AG04450 (cell line): ENCODE data around the gene ENTPD1. TPM values are rescaled to one million over a fixed set of nuclear protein-coding genes. Genes with fewer than 3 reads are reported as not detected.

Experiments
- CTCF ChIA-PET: fragments of 300-600, 350-600 bp; formaldehyde crosslinking; extraction: SDS; loops from one replicate; lab custom pipeline; 2022; ENCODE audit warnings: antibody characterized with exemption, inconsistent platforms; lab: Charles Lee
- POLR2A ChIA-PET: fragments of 350-600 bp; formaldehyde crosslinking; extraction: SDS; loops from one replicate; lab custom pipeline; 2021; ENCODE audit warnings: antibody characterized with exemption, inconsistent platforms; lab: Yijun Ruan, JAX
- DNase-seq: peaks from one replicate; pipeline ENCODE4 v3.0.0-alpha.2; 2011; ENCODE audit warnings: low read depth, low spot score
- H3K27ac ChIP-seq: one replicate; pipeline ENCODE4 v1.5.1; 2012; ENCODE audit warnings: low read depth, low read length, control low read depth
- H3K27me3 ChIP-seq: one replicate; pipeline ENCODE4 v1.6.0; 2012; ENCODE audit warnings: low read length; ENCODE audit not compliant: control insufficient read depth, insufficient read depth
- H3K4me3 ChIP-seq: 2 replicates; pipeline ENCODE4 v1.5.1; 2011; ENCODE audit warnings: mild to moderate bottlenecking, low read depth, low read length, control low read depth
- H3K9me3 ChIP-seq: 2 replicates; pipeline ENCODE4 v1.5.1; 2012; ENCODE audit warnings: low read length; ENCODE audit not compliant: control insufficient read depth, insufficient read depth
- polyA plus RNA-seq: library from polyadenylated mRNA; depleted of rRNA; stranded (reverse); fragments of >200 nt; gene quantifications from 2 replicates; pipeline ENCODE4 v1.2.3, GENCODE V29; 2011
- TF ChIP-seq, protein P1 (sequence below): IDR thresholded peaks from 2 replicates; pipeline ENCODE4 v1.5.1; 2011; ENCODE audit warnings: low read depth, low read length, control low read depth, inconsistent platforms

The ENTPD1 gene
- polyA plus RNA-seq, 1 experiment = 0.07 TPM

DNA sequence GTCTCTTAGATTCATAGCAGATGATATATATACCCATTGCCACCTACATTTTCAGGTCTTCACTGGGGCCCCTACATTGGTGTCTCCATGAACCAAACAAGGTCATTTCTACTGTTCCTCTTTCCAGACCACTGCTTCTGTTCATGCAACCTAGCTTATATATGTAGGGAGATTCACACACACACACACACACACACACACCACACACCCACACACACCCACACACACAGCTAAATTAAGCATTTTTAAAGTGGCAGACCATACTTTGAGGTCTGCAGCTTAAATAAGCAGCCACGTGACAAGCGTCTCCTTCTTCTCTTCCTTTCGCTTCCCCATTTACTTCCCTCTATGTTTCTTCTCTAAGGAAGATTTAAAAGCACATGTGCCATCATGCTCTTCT lies 81.8 kb downstream of the ENTPD1 start:
- DNase-seq = no peak
- no peak overlapping the region for H3K4me3 ChIP-seq
- H3K27me3 ChIP-seq = no peaks in the 10 kb centered on the region
- H3K27ac ChIP-seq = no peak overlapping the region
- H3K9me3 ChIP-seq = no peaks in the 10 kb centered on the region
- CTCF ChIA-PET = interaction anchor here (0.6 to 25.7 kb wide), 3 partner anchors 27 to 408 kb away, joined by 4 to 881 read pairs (median 22); partner anchors contain the start of gene TCTN3
- TF ChIP-seq, protein P1, sequence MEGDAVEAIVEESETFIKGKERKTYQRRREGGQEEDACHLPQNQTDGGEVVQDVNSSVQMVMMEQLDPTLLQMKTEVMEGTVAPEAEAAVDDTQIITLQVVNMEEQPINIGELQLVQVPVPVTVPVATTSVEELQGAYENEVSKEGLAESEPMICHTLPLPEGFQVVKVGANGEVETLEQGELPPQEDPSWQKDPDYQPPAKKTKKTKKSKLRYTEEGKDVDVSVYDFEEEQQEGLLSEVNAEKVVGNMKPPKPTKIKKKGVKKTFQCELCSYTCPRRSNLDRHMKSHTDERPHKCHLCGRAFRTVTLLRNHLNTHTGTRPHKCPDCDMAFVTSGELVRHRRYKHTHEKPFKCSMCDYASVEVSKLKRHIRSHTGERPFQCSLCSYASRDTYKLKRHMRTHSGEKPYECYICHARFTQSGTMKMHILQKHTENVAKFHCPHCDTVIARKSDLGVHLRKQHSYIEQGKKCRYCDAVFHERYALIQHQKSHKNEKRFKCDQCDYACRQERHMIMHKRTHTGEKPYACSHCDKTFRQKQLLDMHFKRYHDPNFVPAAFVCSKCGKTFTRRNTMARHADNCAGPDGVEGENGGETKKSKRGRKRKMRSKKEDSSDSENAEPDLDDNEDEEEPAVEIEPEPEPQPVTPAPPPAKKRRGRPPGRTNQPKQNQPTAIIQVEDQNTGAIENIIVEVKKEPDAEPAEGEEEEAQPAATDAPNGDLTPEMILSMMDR = no peak
- POLR2A ChIA-PET = interaction anchor here (0.8 kb wide), 1 partner anchor 144 kb away, joined by 3 read pairs; the partner anchor contains the start of gene TCTN3

DNA sequence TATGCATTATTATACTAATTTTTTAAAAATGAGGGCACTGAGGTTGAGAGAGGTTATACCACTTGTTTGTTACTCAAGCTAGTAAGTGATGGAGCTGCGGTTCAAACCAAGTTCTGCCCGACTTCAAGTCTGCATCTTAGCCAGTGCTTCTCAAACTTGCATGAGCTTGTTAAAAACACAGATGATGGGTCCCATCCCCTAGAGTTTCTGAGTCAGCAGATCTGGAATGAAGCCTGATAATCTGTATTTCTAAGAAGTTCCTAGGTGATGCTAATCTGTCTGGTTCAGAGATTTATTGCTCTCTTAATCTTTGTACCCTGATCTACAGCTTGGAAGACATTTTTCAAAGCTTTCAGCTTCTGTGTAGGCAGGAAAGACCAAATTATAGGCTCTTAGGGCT lies 84.2 kb downstream of the ENTPD1 start:
- TF ChIP-seq, protein P1 = no peak
- CTCF ChIA-PET = interaction anchor here (0.8 to 25.7 kb wide), 7 partner anchors 11 to 466 kb away, joined by 3 to 881 read pairs (median 11); partner anchors contain the start of gene TCTN3
- POLR2A ChIA-PET = no interaction called here
- Histone ChIP-seq H3K27me3 (peaks cover 3% of the 10 kb centered on the region), H3K4me3 (no peak overlapping the region), H3K9me3 (no peaks in the 10 kb centered on the region), H3K27ac (no peak overlapping the region)
- DNase-seq = no peak

DNA sequence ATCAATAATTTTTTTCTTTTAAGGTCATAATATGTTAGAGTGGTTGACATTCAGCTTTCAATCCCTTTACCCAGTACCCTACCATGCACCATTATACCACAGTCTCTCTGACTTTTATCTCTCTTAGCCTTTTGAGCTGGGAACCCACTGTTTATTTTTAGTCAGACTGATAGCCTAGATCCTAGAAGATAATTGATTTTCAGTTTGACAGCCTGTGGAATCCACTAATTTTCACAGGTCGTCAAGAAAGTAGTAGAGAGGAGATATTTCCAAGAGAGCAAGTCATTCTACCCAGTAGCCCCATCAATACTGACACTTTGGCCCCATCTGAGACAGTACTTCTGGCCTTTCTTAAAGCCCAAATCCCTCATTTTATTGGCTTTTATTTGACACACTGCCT lies 84.7 kb downstream of the ENTPD1 start:
- Histone ChIP-seq H3K9me3 (no peaks in the 10 kb centered on the region), H3K27ac (no peak overlapping the region), H3K4me3 (no peak overlapping the region), H3K27me3 (peaks cover 3% of the 10 kb centered on the region)
- CTCF ChIA-PET = interaction anchor here (0.8 to 25.7 kb wide), 16 partner anchors 8 to 466 kb away, joined by 3 to 881 read pairs (median 6); partner anchors contain the start of gene TCTN3
- POLR2A ChIA-PET = no interaction called here
- no peak for DNase-seq
- TF ChIP-seq, protein P1 = no peak

DNA sequence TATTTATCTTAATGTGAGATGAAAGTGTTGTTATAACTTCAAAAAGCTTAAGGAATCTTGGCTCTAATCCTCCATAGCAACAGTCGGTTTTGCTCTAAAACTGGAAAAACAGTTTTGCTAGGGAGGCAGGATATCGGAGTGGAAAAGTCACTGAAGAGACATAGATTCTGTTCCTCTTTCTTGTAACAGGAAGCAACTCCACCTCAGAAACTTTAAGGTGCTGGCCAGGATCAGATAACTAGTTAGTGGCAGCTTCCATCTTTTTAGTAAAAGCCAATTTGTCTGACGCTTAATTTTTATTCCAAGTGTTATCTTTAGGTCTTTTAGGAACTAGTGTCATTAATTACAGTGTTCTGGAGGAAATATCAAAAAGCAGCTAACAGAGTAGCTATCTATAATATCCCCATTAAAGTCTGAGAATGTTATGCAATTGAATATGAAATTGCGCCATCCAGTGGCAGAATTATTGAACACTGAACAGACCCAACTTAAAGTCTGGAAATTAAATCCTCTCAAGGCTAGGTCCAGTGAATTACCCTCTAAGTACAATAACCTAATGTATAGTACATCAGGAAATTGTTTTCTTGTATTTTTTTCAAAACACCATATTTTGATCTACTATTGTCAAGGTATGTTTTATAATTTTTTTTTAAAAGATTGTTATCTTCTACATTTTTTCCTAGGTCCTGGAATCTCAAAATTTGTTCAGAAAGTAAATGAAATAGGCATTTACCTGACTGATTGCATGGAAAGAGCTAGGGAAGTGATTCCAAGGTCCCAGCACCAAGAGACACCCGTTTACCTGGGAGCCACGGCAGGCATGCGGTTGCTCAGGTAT lies 85.9 kb downstream of the ENTPD1 start:
- Histone ChIP-seq H3K27me3 (peaks cover 3% of the 10 kb centered on the region), H3K27ac (no peak overlapping the region), H3K9me3 (no peaks in the 10 kb centered on the region), H3K4me3 (no peak overlapping the region)
- CTCF ChIA-PET = interaction anchor here (0.7 to 25.7 kb wide), 51 partner anchors 9 to 454 kb away, joined by 3 to 881 read pairs (median 5); partner anchors contain the start of gene TCTN3
- peak; percentile 27 for DNase-seq
- TF ChIP-seq, protein P1 = peak; percentile 58
- POLR2A ChIA-PET = interaction anchor here (1.3 kb wide), 1 partner anchor 148 kb away, joined by 4 read pairs; the partner anchor contains the start of gene TCTN3
